ENCODE measurements around the gene PRDM5. TPM values are rescaled to one million over a fixed set of nuclear protein-coding genes. Genes with fewer than 3 reads are reported as not detected.

PRDM5 gene
- total and polyA plus RNA-seq, 9 of the 15 experiments (the other 6 are each of a cell fraction or from before 2014, with no cell fraction given), result not detected

GRCh38 chr4:120919358-120919757 lies 3.2 kb downstream of the PRDM5 start (continued):
- TF ChIP-seq RBM39 (optimal IDR thresholded peaks at IDR 0.05; ENCODE audit: low read depth, low read length), result no peak
- no peak for TF ChIP-seq ZKSCAN3 (CRISPR knock-in tag; IDR thresholded peaks at IDR 0.05)
- no peak for TF ChIP-seq HLTF (IDR thresholded peaks at IDR 0.05)
- no peak for TF ChIP-seq KHSRP (IDR thresholded peaks at IDR 0.05)
- no peak for TF ChIP-seq PHF20 (IDR thresholded peaks at IDR 0.05; ENCODE audit: partially characterized antibody)
- no peak for TF ChIP-seq KDM2B (CRISPR knock-in tag; IDR thresholded peaks at IDR 0.05)
- TF ChIP-seq MYBL2 (IDR thresholded peaks at IDR 0.05; ENCODE audit: low read depth), result no peak
- no peak for TF ChIP-seq MYBL2 (CRISPR knock-in tag; IDR thresholded peaks at IDR 0.05; ENCODE audit: borderline replicate concordance)

GRCh38 chr4:120918788-120919187 lies 3.7 kb downstream of the PRDM5 start:
- BruUV-seq (replicated peaks), result no TSS peak
- no peak for TF ChIP-seq CC2D1A (IDR thresholded peaks at IDR 0.05)
- TF ChIP-seq MCM3 (IDR thresholded peaks at IDR 0.05), result no peak
- no peak for TF ChIP-seq E2F4 (CRISPR knock-in tag; IDR thresholded peaks at IDR 0.05; ENCODE audit: low read depth)
- TF ChIP-seq GATAD2A (IDR thresholded peaks at IDR 0.05), result no peak
- WGBS (ENCODE audit: insufficient coverage, low coverage, missing lambda C conversion rate), result 0% methylated on average over 2 of the region's 2 CpGs
- ChIA-PET CTCF (ENCODE audit: low intra/inter-chr PET ratio) (no interaction called here), POLR2A (no interaction called here)
- Histone ChIP-seq H3K9me3 (replicated peaks; ENCODE audit: control insufficient read depth, insufficient read depth, low read depth, low read length) (no peaks in the 10 kb centered on the region), H3K27ac (ENCODE audit: extremely low read depth, low read depth, low read length) (no peak overlapping the region), H4K20me1 (replicated peaks; ENCODE audit: control insufficient read depth, insufficient read depth, low read length) (no peaks in the 10 kb centered on the region), H3K79me2 (ENCODE audit: control insufficient read depth, insufficient read depth, low read length) (no peaks in the 10 kb centered on the region), H3K4me1 (replicated peaks in 1 of 2; ENCODE audit: control insufficient read depth in 2 of 2, insufficient read depth in 2 of 2, low read length in 2 of 2) (no peaks in the 10 kb centered on the region; a peak in 1 of 5 replicates), H3K27me3 (ENCODE audit: control insufficient read depth in 2 of 2, insufficient read depth in 2 of 2, low read length in 2 of 2) (no peaks in the 10 kb centered on the region), H3K36me3 (ENCODE audit: control insufficient read depth, insufficient read depth, low read length) (no peaks in the 10 kb centered on the region), H3K4me3 (no peak overlapping the region), H2AFZ (ENCODE audit: low read depth, low read length) (no peak overlapping the region), H3K9ac (ENCODE audit: insufficient read depth in 1 of 2, low read depth in 2 of 2, low read length in 2 of 2) (no peak overlapping the region), H3K4me2 (ENCODE audit: insufficient read depth, low read length) (no peak overlapping the region), H3K9me1 (ENCODE audit: control insufficient read depth, insufficient read depth, low read length) (no peaks in the 10 kb centered on the region)
- intact Hi-C loops (cut with micrococcal nuclease), result no loop called here
- in situ Hi-C loops (cut with MboI), result no loop called here
- ATAC-seq (no peak), FAIRE-seq (no peak), DNase-seq (ENCODE audit: extremely low read depth in 1 of 4, low spot score in 3 of 4) (no peak)
